ENCODE results near the gene CACNA2D1. TPM values are rescaled to one million over a fixed set of nuclear protein-coding genes. Genes with fewer than 3 reads are reported as not detected.

Gene CACNA2D1
- total RNA-seq, 1 experiment from 2014 or later, result 9.8 TPM

DNA sequence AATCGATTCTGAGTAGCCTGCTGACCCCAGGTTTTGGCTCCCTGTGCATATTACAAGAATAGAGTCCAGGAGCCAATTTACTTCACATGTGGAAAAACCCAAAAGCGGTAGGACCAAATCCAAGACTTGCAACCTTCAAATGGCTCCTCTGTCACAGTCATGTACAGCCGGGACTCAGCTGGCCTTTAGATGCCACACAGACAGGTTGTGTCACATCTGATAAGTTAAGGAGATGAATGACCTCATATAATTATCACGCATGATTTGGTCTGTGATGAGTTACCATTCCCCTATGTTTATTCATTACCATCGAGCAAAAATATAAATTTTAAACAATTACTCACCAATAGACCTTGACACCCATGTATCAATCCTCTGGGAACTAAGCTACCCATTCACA, 14.2 kb downstream of the CACNA2D1 start:
- BruUV-seq (replicated peaks), result no TSS peak
- intact Hi-C loops (cut with micrococcal nuclease; ENCODE audit: unreplicated experiment), result no loop called here
- H3K36me3 ChIP-seq (ENCODE audit: control insufficient read depth, insufficient read depth, low read length), result no peaks in the 10 kb centered on the region
- TF ChIP-seq, protein P1, sequence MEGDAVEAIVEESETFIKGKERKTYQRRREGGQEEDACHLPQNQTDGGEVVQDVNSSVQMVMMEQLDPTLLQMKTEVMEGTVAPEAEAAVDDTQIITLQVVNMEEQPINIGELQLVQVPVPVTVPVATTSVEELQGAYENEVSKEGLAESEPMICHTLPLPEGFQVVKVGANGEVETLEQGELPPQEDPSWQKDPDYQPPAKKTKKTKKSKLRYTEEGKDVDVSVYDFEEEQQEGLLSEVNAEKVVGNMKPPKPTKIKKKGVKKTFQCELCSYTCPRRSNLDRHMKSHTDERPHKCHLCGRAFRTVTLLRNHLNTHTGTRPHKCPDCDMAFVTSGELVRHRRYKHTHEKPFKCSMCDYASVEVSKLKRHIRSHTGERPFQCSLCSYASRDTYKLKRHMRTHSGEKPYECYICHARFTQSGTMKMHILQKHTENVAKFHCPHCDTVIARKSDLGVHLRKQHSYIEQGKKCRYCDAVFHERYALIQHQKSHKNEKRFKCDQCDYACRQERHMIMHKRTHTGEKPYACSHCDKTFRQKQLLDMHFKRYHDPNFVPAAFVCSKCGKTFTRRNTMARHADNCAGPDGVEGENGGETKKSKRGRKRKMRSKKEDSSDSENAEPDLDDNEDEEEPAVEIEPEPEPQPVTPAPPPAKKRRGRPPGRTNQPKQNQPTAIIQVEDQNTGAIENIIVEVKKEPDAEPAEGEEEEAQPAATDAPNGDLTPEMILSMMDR (IDR thresholded peaks at IDR 0.05), result no peak
- TF ChIP-seq TCF7L2 (IDR thresholded peaks at IDR 0.05; ENCODE audit: low read depth, low read length) (no peak), SIN3A (IDR thresholded peaks at IDR 0.05; ENCODE audit: borderline replicate concordance, insufficient read depth, low read depth, low read length) (no peak), POLR2AphosphoS5 (IDR thresholded peaks at IDR 0.05; ENCODE audit: low read depth, low read length) (no peak), REST (IDR thresholded peaks at IDR 0.05; ENCODE audit: insufficient read depth in 1 of 2, low read depth in 2 of 2, low read length in 1 of 2) (no peak)
- no peaks in the 10 kb centered on the region for H3K4me1 ChIP-seq (ENCODE audit: control insufficient read depth, insufficient read depth, low read length)
- H3K4me3 ChIP-seq (ENCODE audit: low read depth in 2 of 2, low read length in 2 of 2), result no peak overlapping the region
- no peak overlapping the region for H3K27ac ChIP-seq (ENCODE audit: low read length)
- no peak for DNase-seq (ENCODE audit: low read depth, low spot score)
- no peak for ATAC-seq
- in situ Hi-C loops (cut with HindIII; ENCODE audit: low pct_unique_long_range_greater_than_20kb, low sequenced_read_pairs), result no loop called here
- ChIA-PET POLR2A (no interaction called here), CTCF (no interaction called here)
- H3K27me3 ChIP-seq (ENCODE audit: control insufficient read depth, insufficient read depth, low read length), result no peaks in the 10 kb centered on the region
- no peaks in the 10 kb centered on the region for H3K9me3 ChIP-seq (ENCODE audit: control insufficient read depth, insufficient read depth, low read depth, low read length)

- in situ Hi-C loops (cut with HindIII; ENCODE audit: low pct_unique_long_range_greater_than_20kb, low sequenced_read_pairs) (no loop called here), intact Hi-C loops (cut with micrococcal nuclease; ENCODE audit: unreplicated experiment) (no loop called here)
- no peak overlapping the region for H3K27ac ChIP-seq (ENCODE audit: low read length)
- TF ChIP-seq POLR2AphosphoS5 (IDR thresholded peaks at IDR 0.05; ENCODE audit: low read depth, low read length), result no peak
- no peak for TF ChIP-seq SIN3A (IDR thresholded peaks at IDR 0.05; ENCODE audit: borderline replicate concordance, insufficient read depth, low read depth, low read length)
- no peak for TF ChIP-seq TCF7L2 (IDR thresholded peaks at IDR 0.05; ENCODE audit: low read depth, low read length)
- TF ChIP-seq, protein P1 (IDR thresholded peaks at IDR 0.05), result no peak
- TF ChIP-seq REST (IDR thresholded peaks at IDR 0.05; ENCODE audit: insufficient read depth in 1 of 2, low read depth in 2 of 2, low read length in 1 of 2), result no peak
- H3K9me3 ChIP-seq (ENCODE audit: control insufficient read depth, insufficient read depth, low read depth, low read length), result no peaks in the 10 kb centered on the region
- no peak for ATAC-seq
- CTCF ChIA-PET, result no interaction called here
- no peaks in the 10 kb centered on the region for H3K27me3 ChIP-seq (ENCODE audit: control insufficient read depth, insufficient read depth, low read length)
- no peak for DNase-seq (ENCODE audit: low read depth, low spot score)
- no peaks in the 10 kb centered on the region for H3K36me3 ChIP-seq (ENCODE audit: control insufficient read depth, insufficient read depth, low read length)
- POLR2A ChIA-PET, result no interaction called here
- no TSS peak for BruUV-seq (replicated peaks)
- no peak overlapping the region for H3K4me3 ChIP-seq (ENCODE audit: low read depth in 2 of 2, low read length in 2 of 2)
- H3K4me1 ChIP-seq (ENCODE audit: control insufficient read depth, insufficient read depth, low read length), result no peaks in the 10 kb centered on the region
These were observed 15.2 kb downstream of the CACNA2D1 start for GRCh38 chr7:82428186-82428961.
